ENCODE data around the gene ALDOA. TPM values are rescaled to one million over a fixed set of nuclear protein-coding genes. Genes with fewer than 3 reads are reported as not detected.

ALDOA gene
- total RNA-seq (ENCODE audit: low replicate concordance) = 454 and 683 TPM in 2 replicates

GRCh38 chr16:30065102-30065942, at the start of gene ALDOA:
Gene ALDOA (plus strand): TSS chr16:30065760. CDS start chr16:30066898, 1,138 bp downstream.

GRCh38 chr16:30022887-30023286, 42.7 kb upstream of the ALDOA start, which contains the start of gene C16orf92:
Gene C16orf92 (plus strand): TSS chr16:30023198. CDS start chr16:30023341, 143 bp downstream.

GRCh38 chr16:30030841-30031413, 34.6 kb upstream of the ALDOA start, which contains the start of gene TLCD3B:
Gene TLCD3B (minus strand): TSS chr16:30031271. CDS start chr16:30030527, 744 bp downstream.

GRCh38 chr16:30075503-30076275, 10.1 kb downstream of the ALDOA start, which contains the start of gene PPP4C:
Gene PPP4C (plus strand): TSS chr16:30075994. CDS start chr16:30076378, 384 bp downstream.

GRCh38 chr16:30091474-30092372, 26.2 kb downstream of the ALDOA start, which contains the start of gene TBX6:
Gene TBX6 (minus strand): TSS chr16:30091924. CDS start chr16:30091193, 731 bp downstream.

GRCh38 chr16:30096105-30096861, 30.7 kb downstream of the ALDOA start, which contains the start of gene YPEL3:
Gene YPEL3 (minus strand): TSS chr16:30096213. CDS start chr16:30095482, 731 bp downstream.

GRCh38 chr16:30113031-30113710, 47.6 kb downstream of the ALDOA start, which contains the start of gene GDPD3:
Gene GDPD3 (minus strand): TSS chr16:30113537. CDS start chr16:30113478, 59 bp downstream.

Other genes starting within 250 kb of the ALDOA start
- gene PAGR1, start 249.6 kb upstream of the ALDOA start, total RNA-seq (ENCODE audit: low replicate concordance) = 4.4 and 16.9 TPM in 2 replicates
- gene MVP, start 245.3 kb upstream of the ALDOA start, total RNA-seq (ENCODE audit: low replicate concordance) = 281 and 542 TPM in 2 replicates
- gene CDIPT, start 202.5 kb upstream of the ALDOA start, total RNA-seq (ENCODE audit: low replicate concordance) = 65.0 and 80.7 TPM in 2 replicates
- 2.3 and 6.6 TPM in 2 replicates for gene SEZ6L2, start 166.2 kb upstream of the ALDOA start, total RNA-seq (ENCODE audit: low replicate concordance)
- gene ASPHD1, start 165.3 kb upstream of the ALDOA start, total RNA-seq (ENCODE audit: low replicate concordance) = 3.4 and 13.5 TPM in 2 replicates
- 4.9 and 5.7 TPM in 2 replicates for gene KCTD13, start 139.5 kb upstream of the ALDOA start, total RNA-seq (ENCODE audit: low replicate concordance)
- 47.5 and 77.3 TPM in 2 replicates for gene TMEM219, start 103.7 kb upstream of the ALDOA start, total RNA-seq (ENCODE audit: low replicate concordance)
- gene TAOK2, start 91.9 kb upstream of the ALDOA start, total RNA-seq (ENCODE audit: low replicate concordance) = 36.0 and 45.1 TPM in 2 replicates
- 5.9 and 6.8 TPM in 2 replicates for gene HIRIP3, start 70.1 kb upstream of the ALDOA start, total RNA-seq (ENCODE audit: low replicate concordance)
- 11.5 and 13.8 TPM in 2 replicates for gene INO80E, start 69.5 kb upstream of the ALDOA start, total RNA-seq (ENCODE audit: low replicate concordance)
- 0.08 and 0.23 TPM in 2 replicates for gene DOC2A, start 54.7 kb upstream of the ALDOA start, total RNA-seq (ENCODE audit: low replicate concordance)
- gene C16orf92, start 42.6 kb upstream of the ALDOA start, total RNA-seq (ENCODE audit: low replicate concordance) = not detected in 2 replicates
- not detected in 2 replicates for gene TLCD3B, start 34.5 kb upstream of the ALDOA start, total RNA-seq (ENCODE audit: low replicate concordance)
- 243 and 256 TPM in 2 replicates for gene PPP4C, start 10.2 kb downstream of the ALDOA start, total RNA-seq (ENCODE audit: low replicate concordance)
- gene TBX6, start 26.2 kb downstream of the ALDOA start, total RNA-seq (ENCODE audit: low replicate concordance) = under 0.01 and 0.12 TPM in 2 replicates
- gene YPEL3, start 30.5 kb downstream of the ALDOA start, total RNA-seq (ENCODE audit: low replicate concordance) = 8.1 and 11.5 TPM in 2 replicates
- gene GDPD3, start 47.8 kb downstream of the ALDOA start, total RNA-seq (ENCODE audit: low replicate concordance) = 0.60 and 4.4 TPM in 2 replicates
- 27.1 and 40.4 TPM in 2 replicates for gene MAPK3, start 57.5 kb downstream of the ALDOA start, total RNA-seq (ENCODE audit: low replicate concordance)
- gene CORO1A, start 117.8 kb downstream of the ALDOA start, total RNA-seq (ENCODE audit: low replicate concordance) = 0.47 and 1.9 TPM in 2 replicates
- 23.3 and 43.5 TPM in 2 replicates for gene BOLA2B, start 127.9 kb downstream of the ALDOA start, total RNA-seq (ENCODE audit: low replicate concordance)
- gene SLX1A, start 128.1 kb downstream of the ALDOA start, total RNA-seq (ENCODE audit: low replicate concordance) = 6.2 and 39.7 TPM in 2 replicates
- 1.2 and 1.4 TPM in 2 replicates for gene SULT1A3, start 133.5 kb downstream of the ALDOA start, total RNA-seq (ENCODE audit: low replicate concordance)
- 0.68 and 1.5 TPM in 2 replicates for gene NPIPB13, start 182.7 kb downstream of the ALDOA start, total RNA-seq (ENCODE audit: low replicate concordance)